ENCODE results near the gene PSMB5. TPM values are rescaled to one million over a fixed set of nuclear protein-coding genes. Genes with fewer than 3 reads are reported as not detected.

The PSMB5 gene
- total RNA-seq, 4 donors from 2014 or later: 75.7 to 215 (median 113) TPM

- H3K27me3 ChIP-seq: no peaks in the 10 kb centered on the region
- intact Hi-C loops (cut with DNase I): no loop called here
- WGBS, 2 donors: 99 to 100% methylated on average over 7 to 9 of the region's 10 CpGs
- no peak overlapping the region for H3K4me3 ChIP-seq (replicated peaks in 1 of 3)
- H3K9me3 ChIP-seq: no peaks in the 10 kb centered on the region
- TF ChIP-seq CTCF (IDR thresholded peaks at IDR 0.05) (no peak), POLR2A (IDR thresholded peaks at IDR 0.05) (no peak)
- H3K4me1 ChIP-seq: peaks cover 0 to 15% of the 10 kb centered on the region in 2 donors
- no peaks in the 10 kb centered on the region for H3K36me3 ChIP-seq
- H3K27ac ChIP-seq: no peak overlapping the region
- no peak for DNase-seq
Measured at GRCh38 chr14:23053426-23053825, 18.7 kb upstream of the PSMB5 start.

- Histone ChIP-seq H3K27ac (no peak overlapping the region), H3K27me3 (no peaks in the 10 kb centered on the region), H3K4me1 (peaks cover 0 to 12% of the 10 kb centered on the region in 2 donors), H3K36me3 (no peaks in the 10 kb centered on the region), H3K4me3 (replicated peaks in 1 of 3) (no peak overlapping the region), H3K9me3 (no peaks in the 10 kb centered on the region)
- intact Hi-C loops (cut with DNase I): no loop called here
- 73 to 92% methylated on average over 3 of the region's 3 CpGs for WGBS, 2 donors
- DNase-seq: no peak
- TF ChIP-seq POLR2A (IDR thresholded peaks at IDR 0.05) (no peak), CTCF (IDR thresholded peaks at IDR 0.05) (no peak)
Measured at GRCh38 chr14:23052671-23053070, 18.0 kb upstream of the PSMB5 start.

GRCh38 chr14:23052182-23052623 lies 17.5 kb upstream of the PSMB5 start:
- Histone ChIP-seq H3K27me3 (no peaks in the 10 kb centered on the region), H3K4me1 (peaks cover 0 to 12% of the 10 kb centered on the region in 2 donors), H3K9me3 (no peaks in the 10 kb centered on the region), H3K4me3 (replicated peaks in 1 of 3) (no peak overlapping the region), H3K36me3 (no peaks in the 10 kb centered on the region), H3K27ac (no peak overlapping the region)
- intact Hi-C loops (cut with DNase I): no loop called here
- TF ChIP-seq CTCF (IDR thresholded peaks at IDR 0.05) (no peak), POLR2A (IDR thresholded peaks at IDR 0.05) (no peak)
- no peak for DNase-seq
- 70% methylated on average over 10 to 13 of the region's 14 CpGs for WGBS, 2 donors

- TF ChIP-seq POLR2A (IDR thresholded peaks at IDR 0.05): no peak
- no peak for TF ChIP-seq CTCF (IDR thresholded peaks at IDR 0.05)
- Histone ChIP-seq H3K4me1 (peaks cover 0 to 5% of the 10 kb centered on the region in 2 donors), H3K4me3 (replicated peaks in 1 of 3) (no peak overlapping the region), H3K27me3 (no peaks in the 10 kb centered on the region), H3K9me3 (no peaks in the 10 kb centered on the region), H3K27ac (no peak overlapping the region), H3K36me3 (no peaks in the 10 kb centered on the region)
- no peak for DNase-seq
- intact Hi-C loops (cut with DNase I): no loop called here
- 87 to 93% methylated on average over 5 of the region's 5 CpGs for WGBS, 2 donors
Measured at GRCh38 chr14:23051141-23052057, 16.7 kb upstream of the PSMB5 start.

- no peak for TF ChIP-seq CTCF (IDR thresholded peaks at IDR 0.05)
- no peak for TF ChIP-seq POLR2A (IDR thresholded peaks at IDR 0.05)
- H3K27ac ChIP-seq: no peak overlapping the region
- H3K27me3 ChIP-seq: no peaks in the 10 kb centered on the region
- H3K9me3 ChIP-seq: no peaks in the 10 kb centered on the region
- no peaks in the 10 kb centered on the region for H3K36me3 ChIP-seq
- WGBS, 2 donors: 96 to 100% methylated on average over 5 to 9 of the region's 9 CpGs
- DNase-seq: no peak
- no peaks in the 10 kb centered on the region for H3K4me1 ChIP-seq
- no peak overlapping the region for H3K4me3 ChIP-seq (replicated peaks in 1 of 3)
- intact Hi-C loops (cut with DNase I): no loop called here
Measured at GRCh38 chr14:23049011-23049410, 14.3 kb upstream of the PSMB5 start.
